PC-9 (cell line): ENCODE results near the gene CLPSL2.

Source experiments
- EZH2 ChIP-seq: fragments of 200-600 bp; sonication (generic); IDR thresholded peaks from 2 replicates; pipeline ENCODE4 v1.8.0; 2017; ENCODE audit warnings: antibody characterized with exemption, low read depth
- TF ChIP-seq, protein P1 (sequence below): fragments of 200-600 bp; sonication (generic); conservative IDR thresholded peaks from 2 replicates; pipeline ENCODE4 v1.6.1; 2017; ENCODE audit warnings: mixed run types, antibody characterized with exemption, mild to moderate bottlenecking, moderate library complexity

DNA sequence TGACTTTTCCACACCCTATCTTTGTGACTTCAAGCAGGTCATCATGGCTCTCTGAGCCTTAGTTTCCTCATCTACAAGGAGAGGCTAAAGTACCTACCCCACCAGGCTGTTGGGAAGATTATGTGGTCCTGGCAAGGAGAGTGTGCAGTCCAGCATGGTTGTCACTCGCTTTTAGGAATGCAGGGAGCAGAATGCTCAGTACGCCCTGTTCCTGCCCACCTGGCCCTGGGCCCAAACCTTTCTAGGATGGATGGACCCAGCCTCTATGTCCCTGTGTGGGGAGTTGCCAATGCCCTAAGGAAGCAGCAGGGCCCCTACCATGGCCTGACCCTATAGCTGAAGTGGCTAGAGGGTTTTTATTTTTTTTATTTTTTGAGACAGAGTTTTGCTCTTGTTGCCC, 2.0 kb downstream of the CLPSL2 start:
- TF ChIP-seq, protein P1, sequence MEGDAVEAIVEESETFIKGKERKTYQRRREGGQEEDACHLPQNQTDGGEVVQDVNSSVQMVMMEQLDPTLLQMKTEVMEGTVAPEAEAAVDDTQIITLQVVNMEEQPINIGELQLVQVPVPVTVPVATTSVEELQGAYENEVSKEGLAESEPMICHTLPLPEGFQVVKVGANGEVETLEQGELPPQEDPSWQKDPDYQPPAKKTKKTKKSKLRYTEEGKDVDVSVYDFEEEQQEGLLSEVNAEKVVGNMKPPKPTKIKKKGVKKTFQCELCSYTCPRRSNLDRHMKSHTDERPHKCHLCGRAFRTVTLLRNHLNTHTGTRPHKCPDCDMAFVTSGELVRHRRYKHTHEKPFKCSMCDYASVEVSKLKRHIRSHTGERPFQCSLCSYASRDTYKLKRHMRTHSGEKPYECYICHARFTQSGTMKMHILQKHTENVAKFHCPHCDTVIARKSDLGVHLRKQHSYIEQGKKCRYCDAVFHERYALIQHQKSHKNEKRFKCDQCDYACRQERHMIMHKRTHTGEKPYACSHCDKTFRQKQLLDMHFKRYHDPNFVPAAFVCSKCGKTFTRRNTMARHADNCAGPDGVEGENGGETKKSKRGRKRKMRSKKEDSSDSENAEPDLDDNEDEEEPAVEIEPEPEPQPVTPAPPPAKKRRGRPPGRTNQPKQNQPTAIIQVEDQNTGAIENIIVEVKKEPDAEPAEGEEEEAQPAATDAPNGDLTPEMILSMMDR: no peak
- no peak for TF ChIP-seq EZH2
